ENCODE data around the gene OR51G1.

OR51G1 gene

DNA sequence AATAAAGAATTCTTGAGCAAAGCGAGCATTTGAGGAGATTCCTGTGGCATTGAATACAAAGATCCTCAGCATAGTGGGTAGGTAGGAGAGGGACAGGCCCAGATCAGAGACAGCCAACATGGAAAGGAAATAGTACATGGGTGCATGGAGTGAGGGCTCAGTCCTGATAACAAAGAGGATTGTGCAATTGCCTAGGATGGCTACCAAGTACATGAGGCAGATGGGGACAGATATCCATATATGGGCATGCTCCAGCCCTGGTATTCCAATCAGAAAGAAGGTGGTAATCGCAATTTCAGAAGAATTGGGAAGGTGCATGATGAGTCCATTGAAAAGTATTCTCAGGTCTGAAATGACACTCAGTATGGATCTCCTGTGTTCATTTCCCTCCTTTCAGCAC, 33.9 kb downstream of the OR51G1 start:
- H3K4me3 ChIP-seq (ENCODE audit: insufficient read length, low read depth) = no peak overlapping the region
- no peak for DNase-seq (ENCODE audit: low read depth, low spot score)
- TF ChIP-seq YY1 (IDR thresholded peaks at IDR 0.05; ENCODE audit: insufficient read depth, insufficient read length) (no peak), ZNF274 (IDR thresholded peaks at IDR 0.05; ENCODE audit: low read depth, low read length) (no peak), SUZ12 (IDR thresholded peaks at IDR 0.05; ENCODE audit: extremely low read depth, insufficient read depth, insufficient read length) (no peak)
- no peaks in the 10 kb centered on the region for H3K27me3 ChIP-seq (ENCODE audit: insufficient read depth, insufficient read length)
- H3K4me1 ChIP-seq (ENCODE audit: insufficient read depth, insufficient read length) = no peaks in the 10 kb centered on the region
- no peaks in the 10 kb centered on the region for H3K36me3 ChIP-seq (ENCODE audit: insufficient read depth, insufficient read length, low read length)
- no peak overlapping the region for H3K9ac ChIP-seq (ENCODE audit: insufficient read length, low read depth)
- no peaks in the 10 kb centered on the region for H3K9me3 ChIP-seq (ENCODE audit: insufficient read depth, low read length)

- TF ChIP-seq ZNF274 (IDR thresholded peaks at IDR 0.05; ENCODE audit: low read depth, low read length) = no peak
- TF ChIP-seq YY1 (IDR thresholded peaks at IDR 0.05; ENCODE audit: insufficient read depth, insufficient read length) = no peak
- no peak for TF ChIP-seq SUZ12 (IDR thresholded peaks at IDR 0.05; ENCODE audit: extremely low read depth, insufficient read depth, insufficient read length)
- no peak for DNase-seq (ENCODE audit: low read depth, low spot score)
Measured at GRCh38 chr11:4887591-4887990, 36.5 kb downstream of the OR51G1 start.

DNA sequence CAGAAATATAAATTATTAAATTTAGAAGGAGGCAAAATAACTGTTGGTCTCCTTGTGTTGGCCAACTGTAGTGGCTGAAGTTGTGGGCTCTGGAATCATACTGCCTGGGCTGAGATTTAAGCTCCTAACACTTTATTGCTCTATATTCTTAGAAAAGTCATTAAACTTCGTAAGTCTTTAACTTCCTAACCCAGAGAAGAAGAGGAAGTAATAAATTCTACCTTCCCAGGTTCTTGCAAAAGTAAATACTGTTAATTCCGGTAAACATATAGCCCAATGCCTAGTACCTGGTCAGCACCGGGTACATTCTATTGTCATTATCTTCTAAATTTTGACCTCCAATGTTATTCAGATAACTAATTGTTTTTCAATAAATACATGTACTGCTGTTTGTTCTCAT, 38.0 kb downstream of the OR51G1 start:
- DNase-seq (ENCODE audit: low read depth, low spot score) = no peak
- TF ChIP-seq YY1 (IDR thresholded peaks at IDR 0.05; ENCODE audit: insufficient read depth, insufficient read length) (no peak), SUZ12 (IDR thresholded peaks at IDR 0.05; ENCODE audit: extremely low read depth, insufficient read depth, insufficient read length) (no peak), ZNF274 (IDR thresholded peaks at IDR 0.05; ENCODE audit: low read depth, low read length) (no peak)

More at GRCh38 chr11:4887591-4887990, 36.5 kb downstream of the OR51G1 start:
- no peaks in the 10 kb centered on the region for H3K9me3 ChIP-seq (ENCODE audit: insufficient read depth, low read length)
- H3K4me3 ChIP-seq (ENCODE audit: insufficient read length, low read depth) = no peak overlapping the region
- no peaks in the 10 kb centered on the region for H3K4me1 ChIP-seq (ENCODE audit: insufficient read depth, insufficient read length)
- H3K9ac ChIP-seq (ENCODE audit: insufficient read length, low read depth) = no peak overlapping the region
- H3K27me3 ChIP-seq (ENCODE audit: insufficient read depth, insufficient read length) = no peaks in the 10 kb centered on the region
- H3K36me3 ChIP-seq (ENCODE audit: insufficient read depth, insufficient read length, low read length) = no peaks in the 10 kb centered on the region

GRCh38 chr11:4884361-4884760, 39.8 kb downstream of the OR51G1 start:
- H3K36me3 ChIP-seq (ENCODE audit: insufficient read depth, insufficient read length, low read length) = no peaks in the 10 kb centered on the region
- no peaks in the 10 kb centered on the region for H3K9me3 ChIP-seq (ENCODE audit: insufficient read depth, low read length)
- H3K9ac ChIP-seq (ENCODE audit: insufficient read length, low read depth) = no peak overlapping the region
- DNase-seq (ENCODE audit: low read depth, low spot score) = no peak
- TF ChIP-seq YY1 (IDR thresholded peaks at IDR 0.05; ENCODE audit: insufficient read depth, insufficient read length) (no peak), SUZ12 (IDR thresholded peaks at IDR 0.05; ENCODE audit: extremely low read depth, insufficient read depth, insufficient read length) (no peak), ZNF274 (IDR thresholded peaks at IDR 0.05; ENCODE audit: low read depth, low read length) (no peak)
- H3K4me3 ChIP-seq (ENCODE audit: insufficient read length, low read depth) = no peak overlapping the region
- no peaks in the 10 kb centered on the region for H3K4me1 ChIP-seq (ENCODE audit: insufficient read depth, insufficient read length)
- H3K27me3 ChIP-seq (ENCODE audit: insufficient read depth, insufficient read length) = no peaks in the 10 kb centered on the region

More for the DNA sequence above, 38.0 kb downstream of the OR51G1 start:
- H3K9me3 ChIP-seq (ENCODE audit: insufficient read depth, low read length) = no peaks in the 10 kb centered on the region
- no peaks in the 10 kb centered on the region for H3K36me3 ChIP-seq (ENCODE audit: insufficient read depth, insufficient read length, low read length)
- H3K4me1 ChIP-seq (ENCODE audit: insufficient read depth, insufficient read length) = no peaks in the 10 kb centered on the region
- no peak overlapping the region for H3K9ac ChIP-seq (ENCODE audit: insufficient read length, low read depth)
- no peak overlapping the region for H3K4me3 ChIP-seq (ENCODE audit: insufficient read length, low read depth)
- H3K27me3 ChIP-seq (ENCODE audit: insufficient read depth, insufficient read length) = no peaks in the 10 kb centered on the region

- DNase-seq (ENCODE audit: low read depth, low spot score) = no peak
- H3K9ac ChIP-seq (ENCODE audit: insufficient read length, low read depth) = no peak overlapping the region
Measured at GRCh38 chr11:4882543-4882942, 41.6 kb downstream of the OR51G1 start.

GRCh38 chr11:4881860-4882500, 42.2 kb downstream of the OR51G1 start, which contains the start of gene OR51T1:
TSS of gene OR51T1 (plus strand) at chr11:4881900. CDS start at chr11:4881900, 0 bp downstream.
- Histone ChIP-seq H3K4me3 (ENCODE audit: insufficient read length, low read depth) (no peak within 1 kb of the TSS), H3K9me3 (ENCODE audit: insufficient read depth, low read length) (no peaks in the 10 kb centered on the region), H3K9ac (ENCODE audit: insufficient read length, low read depth) (no peak within 1 kb of the TSS), H3K36me3 (ENCODE audit: insufficient read depth, insufficient read length, low read length) (no peaks in the 10 kb centered on the region), H3K4me1 (ENCODE audit: insufficient read depth, insufficient read length) (no peaks in the 10 kb centered on the region), H3K27me3 (ENCODE audit: insufficient read depth, insufficient read length) (no peaks in the 10 kb centered on the region)
- DNase-seq (ENCODE audit: low read depth, low spot score) = no peak
- TF ChIP-seq YY1 (IDR thresholded peaks at IDR 0.05; ENCODE audit: insufficient read depth, insufficient read length) (no peak), SUZ12 (IDR thresholded peaks at IDR 0.05; ENCODE audit: extremely low read depth, insufficient read depth, insufficient read length) (no peak), ZNF274 (IDR thresholded peaks at IDR 0.05; ENCODE audit: low read depth, low read length) (no peak)

More at GRCh38 chr11:4882543-4882942, 41.6 kb downstream of the OR51G1 start:
- TF ChIP-seq YY1 (IDR thresholded peaks at IDR 0.05; ENCODE audit: insufficient read depth, insufficient read length) (no peak), ZNF274 (IDR thresholded peaks at IDR 0.05; ENCODE audit: low read depth, low read length) (no peak), SUZ12 (IDR thresholded peaks at IDR 0.05; ENCODE audit: extremely low read depth, insufficient read depth, insufficient read length) (no peak)
- Histone ChIP-seq H3K27me3 (ENCODE audit: insufficient read depth, insufficient read length) (no peaks in the 10 kb centered on the region), H3K9me3 (ENCODE audit: insufficient read depth, low read length) (no peaks in the 10 kb centered on the region), H3K4me3 (ENCODE audit: insufficient read length, low read depth) (no peak overlapping the region), H3K36me3 (ENCODE audit: insufficient read depth, insufficient read length, low read length) (no peaks in the 10 kb centered on the region), H3K4me1 (ENCODE audit: insufficient read depth, insufficient read length) (no peaks in the 10 kb centered on the region)

DNA sequence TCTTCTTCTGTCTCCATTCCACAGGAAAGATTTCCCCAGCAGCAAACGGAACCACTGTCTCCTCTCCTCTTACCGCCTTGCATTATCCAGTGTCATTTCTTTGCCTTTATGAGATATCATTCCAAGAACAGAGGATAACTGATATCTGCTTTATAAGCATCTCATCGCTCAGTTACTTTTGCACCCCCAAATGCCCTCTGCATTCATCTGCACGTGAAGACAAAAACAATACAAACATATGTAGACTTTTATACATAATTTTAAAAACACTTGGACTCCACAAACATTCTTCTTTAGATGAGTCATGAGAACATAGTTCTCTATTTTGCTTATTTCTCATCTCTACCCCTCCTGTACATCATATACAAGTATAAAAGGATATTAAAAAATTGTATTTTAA, 43.0 kb downstream of the OR51G1 start:
- no peaks in the 10 kb centered on the region for H3K36me3 ChIP-seq (ENCODE audit: insufficient read depth, insufficient read length, low read length)
- TF ChIP-seq ZNF274 (IDR thresholded peaks at IDR 0.05; ENCODE audit: low read depth, low read length) (no peak), YY1 (IDR thresholded peaks at IDR 0.05; ENCODE audit: insufficient read depth, insufficient read length) (no peak), SUZ12 (IDR thresholded peaks at IDR 0.05; ENCODE audit: extremely low read depth, insufficient read depth, insufficient read length) (no peak)
- H3K27me3 ChIP-seq (ENCODE audit: insufficient read depth, insufficient read length) = no peaks in the 10 kb centered on the region
- no peak for DNase-seq (ENCODE audit: low read depth, low spot score)
- no peak overlapping the region for H3K9ac ChIP-seq (ENCODE audit: insufficient read length, low read depth)
- no peaks in the 10 kb centered on the region for H3K9me3 ChIP-seq (ENCODE audit: insufficient read depth, low read length)
- H3K4me1 ChIP-seq (ENCODE audit: insufficient read depth, insufficient read length) = no peaks in the 10 kb centered on the region
- no peak overlapping the region for H3K4me3 ChIP-seq (ENCODE audit: insufficient read length, low read depth)
